NCI-H1048 (cell line): ENCODE data around the gene LRCH1.

ENCODE experiments used
- DNase-seq: peaks from one replicate; lab custom pipeline; 2025; lab: John Stamatoyannopoulos, UW

The LRCH1 gene

GRCh38 chr13:46593398-46593797 is 40.4 kb downstream of the LRCH1 start:
- DNase-seq: no peak

GRCh38 chr13:46594374-46595078 is 41.6 kb downstream of the LRCH1 start:
- DNase-seq: no peak

GRCh38 chr13:46595136-46595884 is 42.3 kb downstream of the LRCH1 start:
- DNase-seq: no peak

GRCh38 chr13:46595885-46596275 is 42.9 kb downstream of the LRCH1 start:
- DNase-seq: no peak

GRCh38 chr13:46596466-46596865 is 43.5 kb downstream of the LRCH1 start:
- no peak for DNase-seq

- no peak for DNase-seq
These were observed 45.3 kb downstream of the LRCH1 start for GRCh38 chr13:46598140-46598819.

- DNase-seq: no peak
These were observed 45.8 kb downstream of the LRCH1 start for GRCh38 chr13:46598820-46599180.

GRCh38 chr13:46600943-46601311 is 48.0 kb downstream of the LRCH1 start:
- DNase-seq: no peak

GRCh38 chr13:46602531-46602930 is 49.6 kb downstream of the LRCH1 start:
- DNase-seq: no peak

- DNase-seq: no peak
These were observed 50.2 kb downstream of the LRCH1 start for GRCh38 chr13:46603165-46603603.

- DNase-seq: no peak
These were observed 51.4 kb downstream of the LRCH1 start for GRCh38 chr13:46604226-46604990.

- DNase-seq: no peak
These were observed 52.3 kb downstream of the LRCH1 start for GRCh38 chr13:46605076-46605824.

- no peak for DNase-seq
These were observed 53.0 kb downstream of the LRCH1 start for GRCh38 chr13:46605825-46606554.

- DNase-seq: no peak
These were observed 54.0 kb downstream of the LRCH1 start for GRCh38 chr13:46606970-46607369.

GRCh38 chr13:46607768-46608564 is 55.0 kb downstream of the LRCH1 start:
- DNase-seq: no peak

GRCh38 chr13:46609052-46609451 is 56.1 kb downstream of the LRCH1 start:
- DNase-seq: no peak

GRCh38 chr13:46609726-46610125 is 56.8 kb downstream of the LRCH1 start:
- DNase-seq: no peak

- no peak for DNase-seq
These were observed 59.3 kb downstream of the LRCH1 start for GRCh38 chr13:46612267-46612666.

GRCh38 chr13:46613409-46614049 is 60.6 kb downstream of the LRCH1 start:
- no peak for DNase-seq

GRCh38 chr13:46614582-46614981 is 61.6 kb downstream of the LRCH1 start:
- DNase-seq: no peak
